Osteocyte (in vitro differentiated cells): ENCODE data around the gene MPDZ. TPM values are rescaled to one million over a fixed set of nuclear protein-coding genes. Genes with fewer than 3 reads are reported as not detected.

Experiments
- DNase-seq: peaks from one replicate; pipeline ENCODE4 v3.0.0; 2021; ENCODE audit warnings: mixed read lengths; ENCODE audit not compliant: unreplicated experiment; ENCODE audit errors: extremely low spot score
- H3K27ac Mint-ChIP-seq: one replicate; pipeline ENCODE4 v1.8.0; 2021; ENCODE audit warnings: mild to moderate bottlenecking, mixed read lengths; ENCODE audit not compliant: unreplicated experiment
- H3K27me3 Mint-ChIP-seq: one replicate; pipeline ENCODE4 v1.8.0; 2021; ENCODE audit warnings: mixed read lengths; ENCODE audit not compliant: unreplicated experiment
- H3K36me3 Mint-ChIP-seq: one replicate; pipeline ENCODE4 v1.8.0; 2021; ENCODE audit warnings: mixed read lengths; ENCODE audit not compliant: unreplicated experiment
- H3K4me1 Mint-ChIP-seq: one replicate; pipeline ENCODE4 v1.8.0; 2021; ENCODE audit warnings: mixed read lengths; ENCODE audit not compliant: unreplicated experiment
- H3K4me3 Mint-ChIP-seq: one replicate; pipeline ENCODE4 v1.8.0; 2021; ENCODE audit warnings: mild to moderate bottlenecking, moderate library complexity, mixed read lengths; ENCODE audit not compliant: unreplicated experiment
- H3K9me3 Mint-ChIP-seq: one replicate; pipeline ENCODE4 v1.8.0; 2021; ENCODE audit warnings: mixed read lengths; ENCODE audit not compliant: unreplicated experiment
- total RNA-seq: library from RNA; stranded (reverse); gene quantifications from 2 replicates; pipeline ENCODE4 v1.2.1, GENCODE V29; 2021
- TF ChIP-seq, protein P1 (sequence below): fragments of 200-600 bp; sonication (generic); IDR thresholded peaks from 2 replicates; pipeline ENCODE4 v1.5.0; 2021; ENCODE audit warnings: antibody characterized with exemption, mild to moderate bottlenecking, moderate library complexity

Gene MPDZ
- total RNA-seq, 1 donor from 2014 or later = 51.9 TPM

GRCh38 chr9:13186774-13187173 lies 92.7 kb downstream of the MPDZ start:
- H3K9me3 Mint-ChIP-seq = no peaks in the 10 kb centered on the region
- no peak overlapping the region for H3K27ac Mint-ChIP-seq
- no peak overlapping the region for H3K4me3 Mint-ChIP-seq
- DNase-seq = no peak
- TF ChIP-seq, protein P1, sequence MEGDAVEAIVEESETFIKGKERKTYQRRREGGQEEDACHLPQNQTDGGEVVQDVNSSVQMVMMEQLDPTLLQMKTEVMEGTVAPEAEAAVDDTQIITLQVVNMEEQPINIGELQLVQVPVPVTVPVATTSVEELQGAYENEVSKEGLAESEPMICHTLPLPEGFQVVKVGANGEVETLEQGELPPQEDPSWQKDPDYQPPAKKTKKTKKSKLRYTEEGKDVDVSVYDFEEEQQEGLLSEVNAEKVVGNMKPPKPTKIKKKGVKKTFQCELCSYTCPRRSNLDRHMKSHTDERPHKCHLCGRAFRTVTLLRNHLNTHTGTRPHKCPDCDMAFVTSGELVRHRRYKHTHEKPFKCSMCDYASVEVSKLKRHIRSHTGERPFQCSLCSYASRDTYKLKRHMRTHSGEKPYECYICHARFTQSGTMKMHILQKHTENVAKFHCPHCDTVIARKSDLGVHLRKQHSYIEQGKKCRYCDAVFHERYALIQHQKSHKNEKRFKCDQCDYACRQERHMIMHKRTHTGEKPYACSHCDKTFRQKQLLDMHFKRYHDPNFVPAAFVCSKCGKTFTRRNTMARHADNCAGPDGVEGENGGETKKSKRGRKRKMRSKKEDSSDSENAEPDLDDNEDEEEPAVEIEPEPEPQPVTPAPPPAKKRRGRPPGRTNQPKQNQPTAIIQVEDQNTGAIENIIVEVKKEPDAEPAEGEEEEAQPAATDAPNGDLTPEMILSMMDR = no peak
- H3K4me1 Mint-ChIP-seq = peaks cover 6% of the 10 kb centered on the region
- H3K36me3 Mint-ChIP-seq = peaks cover 50% of the 10 kb centered on the region
- no peaks in the 10 kb centered on the region for H3K27me3 Mint-ChIP-seq

- H3K27me3 Mint-ChIP-seq = no peaks in the 10 kb centered on the region
- no peak overlapping the region for H3K27ac Mint-ChIP-seq
- peaks cover 48% of the 10 kb centered on the region for H3K36me3 Mint-ChIP-seq
- H3K4me1 Mint-ChIP-seq = peaks cover 11% of the 10 kb centered on the region
- no peaks in the 10 kb centered on the region for H3K9me3 Mint-ChIP-seq
- TF ChIP-seq, protein P1 = no peak
- DNase-seq = no peak
- H3K4me3 Mint-ChIP-seq = no peak overlapping the region
Measured at GRCh38 chr9:13186091-13186490, 93.4 kb downstream of the MPDZ start.

GRCh38 chr9:13181652-13182051 lies 97.8 kb downstream of the MPDZ start:
- no peak overlapping the region for H3K4me3 Mint-ChIP-seq
- no peak for DNase-seq
- peaks cover 28% of the 10 kb centered on the region for H3K36me3 Mint-ChIP-seq
- peaks cover 31% of the 10 kb centered on the region for H3K4me1 Mint-ChIP-seq
- no peaks in the 10 kb centered on the region for H3K27me3 Mint-ChIP-seq
- H3K9me3 Mint-ChIP-seq = no peaks in the 10 kb centered on the region
- TF ChIP-seq, protein P1 = no peak
- H3K27ac Mint-ChIP-seq = no peak overlapping the region

DNA sequence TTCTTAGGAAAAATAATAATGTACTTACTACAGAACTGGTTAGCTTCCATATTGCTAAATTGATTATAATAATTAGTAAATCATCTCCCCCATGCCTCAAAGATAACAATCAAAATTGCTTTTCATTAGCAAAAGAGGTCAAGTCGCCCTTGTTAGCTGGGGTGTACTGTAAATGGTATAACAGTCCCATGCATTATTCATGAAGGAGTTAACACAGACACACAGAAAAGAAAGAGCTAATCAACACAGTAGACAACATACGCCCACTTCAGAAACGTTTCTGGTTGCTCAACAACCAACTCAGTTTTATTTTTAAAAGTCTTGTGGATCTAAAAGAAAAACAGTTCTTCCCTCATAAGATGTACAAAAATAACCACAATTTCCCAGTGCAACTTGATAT lies 100.2 kb downstream of the MPDZ start:
- TF ChIP-seq, protein P1 = no peak
- no peak overlapping the region for H3K4me3 Mint-ChIP-seq
- peak overlapping the region; percentile 67 for H3K27ac Mint-ChIP-seq

DNA sequence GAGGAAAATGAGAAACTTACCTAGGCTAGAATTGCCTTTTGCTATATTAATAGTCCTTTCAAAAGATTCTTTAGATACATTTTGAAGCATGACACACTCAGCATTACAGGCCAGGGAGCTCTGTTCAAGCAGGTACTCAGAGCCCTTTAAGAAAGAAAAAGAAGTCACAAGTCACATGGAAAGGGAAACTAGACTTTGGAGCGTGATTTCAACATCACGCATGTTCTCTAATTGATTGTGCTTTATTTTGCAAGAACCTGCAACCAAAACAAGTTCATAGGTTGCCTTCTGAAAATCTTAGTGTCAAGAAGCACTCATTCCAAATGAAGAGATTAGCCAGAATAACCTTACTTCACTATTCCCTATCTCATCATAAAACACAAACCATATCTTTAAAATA lies 103.8 kb downstream of the MPDZ start:
- TF ChIP-seq, protein P1 = no peak
- no peak for DNase-seq
- no peak overlapping the region for H3K27ac Mint-ChIP-seq

More for the DNA sequence above, 100.2 kb downstream of the MPDZ start:
- Mint-ChIP-seq H3K36me3 (peaks cover 41% of the 10 kb centered on the region), H3K9me3 (no peaks in the 10 kb centered on the region), H3K27me3 (no peaks in the 10 kb centered on the region), H3K4me1 (peaks cover 28% of the 10 kb centered on the region)
- DNase-seq = no peak

More for the DNA sequence above, 103.8 kb downstream of the MPDZ start:
- peaks cover 18% of the 10 kb centered on the region for H3K4me1 Mint-ChIP-seq
- no peaks in the 10 kb centered on the region for H3K9me3 Mint-ChIP-seq
- peaks cover 37% of the 10 kb centered on the region for H3K36me3 Mint-ChIP-seq
- H3K27me3 Mint-ChIP-seq = no peaks in the 10 kb centered on the region
- no peak overlapping the region for H3K4me3 Mint-ChIP-seq
